GM19395 (cell line): ENCODE data around the gene PTPRN2.
"Not testable (repeated sequence)": the region's sequence is repeated elsewhere in the genome, so short reads cannot be mapped to it uniquely, and the experiment has no call there.

Source experiments
- ATAC-seq: cut with Tn5 transposase; IDR thresholded peaks from one replicate; pipeline ENCODE4 v1.9.1; 2021; ENCODE audit warnings: mild to moderate bottlenecking, moderate library complexity; ENCODE audit not compliant: unreplicated experiment

Gene PTPRN2

GRCh38 chr7:157498657-157499056 is 1089.0 kb downstream of the PTPRN2 start:
- ATAC-seq: no peak

GRCh38 chr7:157497744-157498651 is 1089.6 kb downstream of the PTPRN2 start:
- ATAC-seq: no peak

DNA sequence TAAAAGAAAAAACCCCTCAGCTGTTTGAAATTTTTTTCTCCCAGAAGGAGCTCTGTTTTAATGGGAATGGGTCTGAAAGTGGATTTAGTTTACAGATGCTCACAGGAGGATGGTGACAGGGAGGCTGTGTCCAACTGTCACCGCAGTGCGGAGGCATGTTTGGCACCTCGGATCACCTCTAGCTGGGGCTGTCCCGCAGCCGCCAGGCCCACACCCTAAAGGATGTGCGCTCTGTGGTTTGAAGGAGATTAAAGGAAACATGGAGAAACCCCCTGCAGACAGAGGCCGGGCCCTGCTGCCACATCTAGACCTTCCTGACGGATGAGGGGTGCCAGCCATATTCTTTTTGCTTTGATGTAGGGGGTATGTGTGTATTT is 1090.3 kb downstream of the PTPRN2 start:
- ATAC-seq: no peak

- no peak for ATAC-seq
These were observed 1091.0 kb downstream of the PTPRN2 start for GRCh38 chr7:157496416-157497275.

DNA sequence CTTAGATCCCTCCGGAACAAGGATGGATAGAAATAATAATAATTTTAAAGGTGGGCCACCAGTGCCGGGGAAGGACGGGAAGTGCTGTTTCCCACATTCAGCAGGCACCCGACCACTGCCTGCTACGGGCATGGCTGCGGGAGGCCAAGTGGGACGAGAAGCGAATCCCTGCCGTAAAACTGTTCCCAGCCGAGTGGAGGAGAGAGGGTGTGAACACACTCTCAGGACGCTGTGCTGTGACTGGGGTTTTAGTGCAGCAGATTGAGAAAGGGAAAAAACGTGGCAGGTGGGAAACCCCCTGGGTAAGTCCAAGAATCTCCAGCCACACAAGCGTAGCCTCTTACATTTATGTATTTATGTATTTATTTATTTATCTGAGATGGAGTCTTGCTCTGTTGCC is 1092.0 kb downstream of the PTPRN2 start:
- ATAC-seq: no peak

GRCh38 chr7:157495177-157495553 is 1092.5 kb downstream of the PTPRN2 start:
- no peak for ATAC-seq

DNA sequence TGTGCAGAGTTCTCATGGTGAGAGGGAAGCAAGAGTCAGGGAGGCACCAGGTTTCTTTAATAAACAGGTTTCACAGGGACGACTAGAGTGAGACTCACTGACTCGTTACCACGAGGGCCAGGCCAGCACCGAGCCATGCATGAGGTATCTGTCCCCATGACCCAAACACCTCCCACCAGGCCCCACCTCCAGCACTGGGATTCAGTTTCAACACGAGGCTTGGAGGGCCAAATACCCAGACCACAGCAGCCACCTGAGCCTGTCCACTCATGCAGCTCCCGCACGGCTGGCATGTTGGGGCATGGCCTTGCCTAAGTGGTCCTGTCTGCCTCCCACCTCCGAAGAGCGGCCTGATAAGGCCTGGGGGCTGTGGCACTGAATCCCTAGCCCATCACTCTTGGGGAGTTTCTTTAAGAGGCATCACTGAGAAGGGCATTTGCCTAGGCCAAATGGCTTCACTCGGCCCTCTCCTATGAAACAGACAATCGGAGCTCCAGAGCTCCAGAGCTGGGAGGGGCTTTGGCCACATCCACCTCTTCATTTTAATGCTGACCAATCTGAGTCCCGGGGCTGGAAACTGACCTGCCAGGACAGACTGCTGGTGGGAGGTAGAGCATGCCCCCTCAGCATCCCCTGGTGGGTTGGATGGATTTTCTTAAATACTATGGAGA is 1093.0 kb downstream of the PTPRN2 start:
- no peak for ATAC-seq

DNA sequence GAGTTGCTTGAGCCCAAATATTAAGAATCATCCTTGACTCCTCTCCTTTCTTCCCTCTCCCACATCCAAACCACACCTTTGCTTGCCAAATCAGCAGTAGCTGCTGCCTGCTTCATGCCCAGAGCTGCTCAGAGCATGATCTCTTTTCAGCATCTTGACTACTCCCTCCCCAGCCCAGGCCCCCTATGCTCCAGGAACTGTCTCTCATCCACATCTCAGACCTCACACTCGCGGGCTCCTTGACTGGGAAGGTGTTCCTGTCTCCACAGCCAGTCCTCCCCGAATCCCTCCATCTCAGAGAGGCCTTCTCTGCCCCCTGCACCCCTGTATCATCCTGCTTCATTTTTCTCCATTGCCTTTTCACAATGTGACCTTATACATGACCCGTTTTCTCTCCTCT is 1093.8 kb downstream of the PTPRN2 start:
- no peak for ATAC-seq

GRCh38 chr7:157493017-157493416 is 1094.6 kb downstream of the PTPRN2 start:
- ATAC-seq: no peak

DNA sequence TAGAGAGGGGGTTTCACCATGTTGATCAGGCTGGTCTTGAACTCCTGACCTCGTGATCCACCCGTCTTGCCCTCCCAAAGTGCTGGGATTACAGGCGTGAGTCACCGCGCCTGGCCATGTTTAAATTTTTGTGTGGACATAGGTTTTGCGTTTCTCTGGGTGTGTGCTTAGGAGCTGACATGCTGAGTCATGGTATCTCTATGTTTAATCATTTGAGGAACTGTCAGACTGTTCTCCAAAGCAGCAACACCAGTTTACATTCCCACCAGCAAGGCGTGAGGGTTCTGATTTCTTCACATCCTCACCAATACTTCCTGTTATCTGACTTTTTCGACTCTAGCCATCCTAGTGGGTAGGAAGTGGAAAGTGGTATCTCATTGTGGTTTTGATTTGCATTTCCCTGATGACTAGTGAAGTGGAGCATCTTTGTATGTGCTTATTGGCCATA is 1097.1 kb downstream of the PTPRN2 start:
- peak; percentile 88 for ATAC-seq

- ATAC-seq: not testable (repeated sequence)
These were observed 1097.8 kb downstream of the PTPRN2 start for GRCh38 chr7:157489870-157490269.
